Measurements from ENCODE around the gene FAM117B. TPM values are rescaled to one million over a fixed set of nuclear protein-coding genes. Genes with fewer than 3 reads are reported as not detected.
"Not testable (repeated sequence)": the region's sequence is repeated elsewhere in the genome, so short reads cannot be mapped to it uniquely, and the experiment has no call there.

Gene FAM117B
- total RNA-seq, 1 donor from 2014 or later, result 11.0 TPM

DNA sequence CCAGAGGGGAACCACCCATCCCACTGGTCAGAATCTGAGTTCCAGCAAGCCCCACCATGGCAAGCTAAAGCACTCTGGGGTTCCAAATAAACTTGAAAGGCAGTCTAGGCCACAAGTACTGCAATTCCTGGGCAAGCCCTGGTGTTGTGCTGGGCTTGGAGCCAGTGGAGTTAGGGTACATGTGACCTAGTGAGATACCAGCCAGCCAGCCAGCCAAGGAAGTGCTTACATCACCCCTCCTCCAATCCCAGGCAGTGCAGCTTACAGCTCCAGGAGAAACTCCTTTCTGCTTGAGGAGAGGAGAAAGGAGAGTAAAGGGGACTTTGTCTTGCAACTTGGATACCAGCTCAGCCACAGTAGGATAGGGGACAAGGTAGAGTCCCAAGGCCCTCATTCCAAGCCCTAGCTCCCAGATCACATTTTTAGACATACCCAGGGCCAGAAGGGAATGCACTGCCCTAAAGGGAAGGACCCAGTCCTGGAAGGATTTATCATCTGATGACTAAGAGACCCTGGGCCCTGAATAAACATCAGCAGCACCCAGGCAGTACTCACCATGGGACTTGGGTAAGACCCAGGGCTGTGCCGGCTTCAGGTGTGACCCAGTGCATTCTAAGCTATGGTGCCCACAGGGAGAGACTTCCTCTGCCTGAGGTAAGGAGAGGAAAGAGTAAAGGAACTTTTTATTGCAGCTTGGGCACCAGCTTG lies 172.8 kb downstream of the FAM117B start:
- intact Hi-C loops (cut with micrococcal nuclease), result not testable (repeated sequence)

- intact Hi-C loops (cut with micrococcal nuclease), result no loop called here
These were observed 174.0 kb downstream of the FAM117B start for GRCh38 chr2:202808754-202809153.

DNA sequence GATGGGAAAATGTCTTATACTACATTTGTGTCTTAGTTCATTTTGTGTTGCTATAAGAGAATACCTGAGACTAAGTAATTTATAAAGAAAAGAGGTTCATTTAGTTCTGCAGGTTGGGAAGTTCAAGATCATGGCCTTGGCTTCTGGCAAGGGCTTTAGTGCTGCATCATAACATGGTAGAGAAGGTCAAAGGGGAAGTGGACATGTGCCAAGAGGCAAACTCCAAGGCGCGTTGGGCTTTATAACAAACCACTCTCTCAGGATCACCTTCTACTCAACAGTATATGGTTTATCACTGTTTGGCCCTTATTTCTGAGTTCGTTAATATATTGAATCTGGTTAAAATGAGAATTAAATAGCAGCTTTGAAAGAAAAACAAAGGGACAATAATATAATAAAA lies 178.6 kb downstream of the FAM117B start:
- intact Hi-C loops (cut with micrococcal nuclease), result no loop called here

DNA sequence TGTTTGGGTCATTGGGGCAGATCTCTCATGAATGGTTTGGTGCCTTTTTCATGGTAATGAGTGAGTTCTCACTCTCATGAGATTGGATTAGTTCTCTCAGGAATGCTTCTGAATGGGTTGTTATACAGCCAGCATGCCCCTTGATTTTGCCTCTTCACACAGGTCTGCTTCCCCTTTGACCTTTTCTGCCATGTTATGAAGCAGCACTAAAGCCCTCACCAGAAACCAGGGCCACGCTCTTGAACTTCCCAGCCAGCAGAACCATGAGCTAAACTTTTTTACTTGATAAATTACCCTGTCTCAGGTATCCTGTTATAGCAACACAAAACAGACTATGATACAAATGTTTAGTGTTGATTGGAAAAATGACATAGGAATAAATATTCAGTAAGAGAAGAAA lies 179.5 kb downstream of the FAM117B start:
- intact Hi-C loops (cut with micrococcal nuclease), result no loop called here

GRCh38 chr2:202815548-202816360 lies 181.0 kb downstream of the FAM117B start:
- intact Hi-C loops (cut with micrococcal nuclease), result no loop called here

GRCh38 chr2:202817771-202818170 lies 183.0 kb downstream of the FAM117B start:
- intact Hi-C loops (cut with micrococcal nuclease), result no loop called here

DNA sequence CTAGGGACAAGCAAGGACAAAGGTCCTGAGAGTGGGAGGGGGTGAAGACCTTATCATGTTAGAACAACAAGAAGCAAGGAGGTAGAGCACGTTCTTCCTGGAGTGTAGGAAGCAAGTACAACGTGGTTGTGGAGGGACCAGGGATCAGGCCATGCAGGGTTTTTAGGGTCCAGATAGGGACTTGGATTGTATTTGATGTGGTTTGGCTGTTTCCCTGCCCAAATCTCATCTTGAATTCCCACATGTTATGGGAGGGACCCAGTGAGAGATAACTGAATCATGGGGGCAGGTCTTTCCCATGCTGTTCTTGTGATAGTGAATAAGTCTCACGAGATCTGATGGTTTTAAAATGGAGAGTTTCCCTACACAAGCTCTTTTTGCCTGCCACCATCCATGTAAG lies 183.6 kb downstream of the FAM117B start:
- intact Hi-C loops (cut with micrococcal nuclease), result no loop called here

Other genes starting within 250 kb of the FAM117B start
- gene ICA1L, start 236.8 kb downstream of the FAM117B start, total RNA-seq, result 6.1 and 6.2 TPM in 2 replicates